SK-N-SH (cell line): ENCODE data around the gene RASGEF1C. TPM values are rescaled to one million over a fixed set of nuclear protein-coding genes. Genes with fewer than 3 reads are reported as not detected.
A peak's percentile ranks its signal among the peaks of the same experiment; 100 is the strongest.

ENCODE experiments used
- CTCF ChIA-PET: fragments of 300-600, 350-600 bp; formaldehyde crosslinking; extraction: SDS; loops from one replicate; lab custom pipeline; 2021; lab: Yijun Ruan, JAX
- POLR2A ChIA-PET: fragments of 350-600 bp; sonication (Branson Sonifier 250); formaldehyde crosslinking; extraction: SDS; loops from one replicate; lab custom pipeline; 2020; ENCODE audit warnings: antibody characterized with exemption, inconsistent platforms; lab: Yijun Ruan, JAX
- DNase-seq: peaks from one replicate; pipeline ENCODE4 v3.0.0; 2012
- H2AFZ ChIP-seq: fragments of 200-600 bp; sonication (generic); 2 replicates; pipeline ENCODE4 v1.8.1; 2016; ENCODE audit warnings: antibody characterized with exemption, mild to moderate bottlenecking, low read depth
- H3F3A ChIP-seq: fragments of 200-600 bp; sonication (generic); replicated peaks from 2 replicates; pipeline ENCODE3; 2016; ENCODE audit warnings: antibody characterized with exemption, mild to moderate bottlenecking; ENCODE audit not compliant: insufficient read depth
- H3K27ac ChIP-seq, 2 experiments: fragments of 200-500 bp in 1 of 2; fragments of 200-600 bp in 1 of 2; sonication (Bioruptor generic) in 1 of 2; sonication (generic), shearing (Covaris generic) in 1 of 2; 2 replicates each; pipeline versions ENCODE4 v1.5.1 to v1.6.1; 2014 to 2016; ENCODE audit warnings: low read depth in 2 of 2, inconsistent platforms in 1 of 2, low read length in 1 of 2, mild to moderate bottlenecking in 1 of 2, mixed read lengths in 1 of 2
- H3K27me3 ChIP-seq: fragments of 200-600 bp; sonication (generic), shearing (Covaris generic); 2 replicates; pipeline ENCODE4 v1.6.1; 2016; ENCODE audit warnings: mixed run types; ENCODE audit not compliant: insufficient read depth
- H3K36me3 ChIP-seq, 2 experiments: fragments of 200-500 bp in 1 of 2; fragments of 200-600 bp in 1 of 2; sonication (Bioruptor generic) in 1 of 2; sonication (generic) in 1 of 2; replicated peaks in 1 of 2; 2 replicates each; pipeline versions ENCODE3 to v1.5.1; 2014 to 2016; ENCODE audit warnings: low read length in 1 of 2, mild to moderate bottlenecking in 1 of 2; ENCODE audit not compliant: insufficient read depth in 2 of 2, control insufficient read depth in 1 of 2
- H3K4me1 ChIP-seq, 2 experiments: fragments of 200-500 bp in 1 of 2; fragments of 200-600 bp in 1 of 2; sonication (Bioruptor generic) in 1 of 2; sonication (generic), shearing (Covaris generic) in 1 of 2; 2 replicates each; pipeline versions ENCODE4 v1.5.1 to v1.6.1; 2014 to 2016; ENCODE audit warnings: low read depth in 1 of 2, low read length in 1 of 2, mixed run types in 1 of 2; ENCODE audit not compliant: insufficient read depth in 2 of 2, control insufficient read depth in 1 of 2
- H3K4me2 ChIP-seq: fragments of 200-600 bp; sonication (generic), shearing (Covaris generic); 2 replicates; pipeline ENCODE4 v1.6.1; 2017; ENCODE audit warnings: mixed run types
- H3K4me3 ChIP-seq, 2 experiments: fragments of 200-500 bp in 1 of 2; fragments of 200-600 bp in 1 of 2; sonication (Bioruptor generic) in 1 of 2; sonication (generic), shearing (Covaris generic) in 1 of 2; 2 replicates each; pipeline versions ENCODE4 v1.5.1 to v1.8.1; 2014 to 2016; ENCODE audit warnings: low read depth in 2 of 2, inconsistent platforms in 1 of 2, low read length in 1 of 2, mild to moderate bottlenecking in 1 of 2, mixed read lengths in 1 of 2, moderate library complexity in 1 of 2
- H3K79me2 ChIP-seq: fragments of 200-600 bp; sonication (generic); 2 replicates; pipeline ENCODE4 v1.8.1; 2017; ENCODE audit warnings: mild to moderate bottlenecking; ENCODE audit not compliant: insufficient read depth
- H3K9ac ChIP-seq: fragments of 200-600 bp; sonication (generic); 2 replicates; pipeline ENCODE4 v1.6.1; 2017; ENCODE audit warnings: mixed run types
- H3K9me2 ChIP-seq: fragments of 200-600 bp; sonication (generic); 2 replicates; pipeline ENCODE4 v1.6.1; 2017; ENCODE audit warnings: mixed run types
- H3K9me3 ChIP-seq: fragments of 200-600 bp; sonication (generic); 2 replicates; pipeline ENCODE4 v1.6.1; 2017; ENCODE audit warnings: mixed run types, mild to moderate bottlenecking, moderate library complexity
- H4K20me1 ChIP-seq: fragments of 200-600 bp; sonication (generic); 2 replicates; pipeline ENCODE4 v1.6.1; 2017; ENCODE audit warnings: mild to moderate bottlenecking, mixed run types; ENCODE audit not compliant: insufficient read depth
- CTCF ChIP-seq: fragments of 200-600 bp; sonication (generic); IDR thresholded peaks from 2 replicates; pipeline ENCODE4 v1.6.1; 2017; ENCODE audit warnings: antibody characterized with exemption, mild to moderate bottlenecking, moderate library complexity
- EP300 ChIP-seq, 2 experiments: IDR thresholded peaks; 2 replicates each; pipeline versions ENCODE4 v1.4.0 to v1.6.1; 2012; ENCODE audit warnings: borderline replicate concordance in 1 of 2, low read depth in 1 of 2, low read length in 1 of 2
- EZH2phosphoT487 ChIP-seq: fragments of 200-600 bp; sonication (generic); IDR thresholded peaks from 2 replicates; pipeline ENCODE4 v1.6.1; 2017; ENCODE audit warnings: low read depth, mixed run types, mild to moderate bottlenecking, antibody characterized with exemption, moderate library complexity, borderline replicate concordance
- FOSL2 ChIP-seq: IDR thresholded peaks from 2 replicates; pipeline ENCODE4 v1.4.0; 2012; ENCODE audit warnings: low read depth, mild to moderate bottlenecking, moderate library complexity, borderline replicate concordance
- FOXM1 ChIP-seq: IDR thresholded peaks from 2 replicates; pipeline ENCODE4 v1.4.0; 2012; ENCODE audit warnings: low read depth, mild to moderate bottlenecking
- JUND ChIP-seq: IDR thresholded peaks from 2 replicates; pipeline ENCODE4 v1.4.0; 2012
- MAX ChIP-seq: IDR thresholded peaks from 2 replicates; pipeline ENCODE4 v1.4.0; 2012; ENCODE audit warnings: low read depth
- MEF2A ChIP-seq: IDR thresholded peaks from 2 replicates; pipeline ENCODE4 v1.4.0; 2012; ENCODE audit warnings: low read depth, borderline replicate concordance
- MXI1 ChIP-seq: IDR thresholded peaks from 2 replicates; pipeline ENCODE4 v1.6.1; 2012; ENCODE audit warnings: mild to moderate bottlenecking, low read depth, low read length, improper control_type of control experiment
- NFIC ChIP-seq: IDR thresholded peaks from 2 replicates; pipeline ENCODE4 v1.4.0; 2012; ENCODE audit warnings: borderline replicate concordance
- PBX3 ChIP-seq: IDR thresholded peaks from 2 replicates; pipeline ENCODE4; 2012
- RAD21 ChIP-seq: IDR thresholded peaks from 2 replicates; pipeline ENCODE4 v1.6.1; 2012; ENCODE audit warnings: mild to moderate bottlenecking, low read length
- RCOR1 ChIP-seq: fragments of 150-350 bp; IDR thresholded peaks from 2 replicates; pipeline ENCODE4 v1.6.1; 2017; ENCODE audit warnings: antibody characterized with exemption, low read length
- RFX5 ChIP-seq: IDR thresholded peaks from 2 replicates; pipeline ENCODE4 v1.6.1; 2012; ENCODE audit warnings: mild to moderate bottlenecking, improper control_type of control experiment, low read length
- TAF1 ChIP-seq: IDR thresholded peaks from 2 replicates; pipeline ENCODE4 v1.6.1; 2012; ENCODE audit warnings: low read depth, mild to moderate bottlenecking, low read length, moderate library complexity, borderline replicate concordance
- TCF12 ChIP-seq: IDR thresholded peaks from 2 replicates; pipeline ENCODE4 v1.4.0; 2012
- WGBS: methylation state at CpG from one replicate; pipeline ENCODE4 v1.1.6; 2017; ENCODE audit warnings: low lambda C conversion rate; 5-methylcytosine and 5-hydroxymethylcytosine counted together
- polyA plus RNA-seq, 3 experiments: library from polyadenylated mRNA; depleted of rRNA; stranded (reverse); fragments of >200 nt; gene quantifications; 2 replicates each; pipeline ENCODE4 v1.2.3, GENCODE V29; 2012

Gene RASGEF1C
- polyA plus RNA-seq, 1 of the 3 experiments (the other 2 are of a cell fraction), result not detected

GRCh38 chr5:180208435-180209081 is 453 bp downstream of the RASGEF1C start:
- no peak overlapping the region for H3K27ac ChIP-seq
- 3% methylated on average over 24 of the region's 65 CpGs for WGBS
- H3K9ac ChIP-seq, result no peak overlapping the region
- CTCF ChIA-PET, result interaction anchor here (0.7 to 4.9 kb wide), 39 partner anchors 11 to 289 kb away, joined by 3 to 69 read pairs (median 6); no protein-coding TSS in a partner anchor
- peak overlapping the region; percentile 57; the same call in 1 of the 2 replicates for H3K4me2 ChIP-seq
- peak overlapping the region in 1 of 2 experiments; percentile 48; a peak in 3 of 4 replicates for H3K4me3 ChIP-seq
- DNase-seq, result peak; percentile 88
- no peaks in the 10 kb centered on the region for H4K20me1 ChIP-seq
- no peak overlapping the region for H2AFZ ChIP-seq
- H3K79me2 ChIP-seq, result no peaks in the 10 kb centered on the region
- H3K27me3 ChIP-seq, result no peaks in the 10 kb centered on the region; the same call in 1 of the 2 replicates
- no peaks in the 10 kb centered on the region for H3K9me3 ChIP-seq
- no peaks in the 10 kb centered on the region for H3F3A ChIP-seq
- POLR2A ChIA-PET, result no interaction called here
- peaks cover 0 to 19% of the 10 kb centered on the region in 2 experiments; a peak in 1 of 4 replicates for H3K4me1 ChIP-seq
- TF ChIP-seq MAX (no peak), EZH2phosphoT487 (no peak), CTCF (peak; percentile 15)
- no peaks in the 10 kb centered on the region for H3K9me2 ChIP-seq
- no peaks in the 10 kb centered on the region for H3K36me3 ChIP-seq

- no peak for TF ChIP-seq NFIC
- TF ChIP-seq, all 33 proteins: peak for 0
- Histone ChIP-seq H3K36me3 (no peaks in the 10 kb centered on the region), H3K9me3 (no peaks in the 10 kb centered on the region), H3K9me2 (no peaks in the 10 kb centered on the region), H3K27ac (no peak overlapping the region), H3F3A (no peaks in the 10 kb centered on the region), H3K79me2 (no peaks in the 10 kb centered on the region), H3K27me3 (no peaks in the 10 kb centered on the region; the same call in 1 of the 2 replicates), H4K20me1 (no peaks in the 10 kb centered on the region), H3K4me3 (peak overlapping the region in 1 of 2 experiments; percentile 48; a peak in 2 of 4 replicates), H3K4me2 (0 out of 2 replicates have a peak overlapping the region, but pooled peaks have one; percentile 57), H3K9ac (no peak overlapping the region), H2AFZ (no peak overlapping the region), H3K4me1 (peaks cover 0 to 17% of the 10 kb centered on the region in 2 experiments; a peak in 1 of 4 replicates)
- 37% methylated on average over 10 of the region's 14 CpGs for WGBS
- DNase-seq, result no peak
- ChIA-PET CTCF (interaction anchor here (0.7 to 4.9 kb wide), 29 partner anchors 10 to 289 kb away, joined by 3 to 69 read pairs (median 9); no protein-coding TSS in a partner anchor), POLR2A (no interaction called here)
Measured at GRCh38 chr5:180208038-180208434, 975 bp downstream of the RASGEF1C start.

- H3K9ac ChIP-seq, result no peak overlapping the region
- H3K27ac ChIP-seq, result no peak overlapping the region
- no peaks in the 10 kb centered on the region for H3K79me2 ChIP-seq
- H3K27me3 ChIP-seq, result no peaks in the 10 kb centered on the region; the same call in 1 of the 2 replicates
- H3K4me1 ChIP-seq, result peaks cover 0 to 12% of the 10 kb centered on the region in 2 experiments; a peak in 1 of 4 replicates
- no peaks in the 10 kb centered on the region for H4K20me1 ChIP-seq
- 94% methylated on average over 25 of the region's 25 CpGs for WGBS
- POLR2A ChIA-PET, result no interaction called here
- CTCF ChIA-PET, result interaction anchor here (1.2 to 4.9 kb wide), 13 partner anchors 22 to 121 kb away, joined by 3 to 69 read pairs (median 16); no protein-coding TSS in a partner anchor
- no peaks in the 10 kb centered on the region for H3F3A ChIP-seq
- DNase-seq, result no peak
- no peaks in the 10 kb centered on the region for H3K9me3 ChIP-seq
- no peak overlapping the region for H3K4me3 ChIP-seq
- no peaks in the 10 kb centered on the region for H3K9me2 ChIP-seq
- no peaks in the 10 kb centered on the region for H3K36me3 ChIP-seq
- H2AFZ ChIP-seq, result no peak overlapping the region
- H3K4me2 ChIP-seq, result no peak overlapping the region
- TF ChIP-seq NFIC, result no peak
- TF ChIP-seq TCF12, result no peak
- TF ChIP-seq MEF2A, result no peak
- TF ChIP-seq JUND, result no peak
- TF ChIP-seq FOXM1, result no peak
- TF ChIP-seq RCOR1, result no peak
- TF ChIP-seq PBX3, result no peak
- no peak for TF ChIP-seq MXI1
- no peak for TF ChIP-seq EZH2phosphoT487
- no peak for TF ChIP-seq MAX
- no peak for TF ChIP-seq EP300 (IDR thresholded peaks at IDR 0.05; ENCODE audit: borderline replicate concordance in 1 of 2, low read depth in 1 of 2, low read length in 1 of 2)
- TF ChIP-seq TAF1, result no peak
- no peak for TF ChIP-seq RFX5
- TF ChIP-seq FOSL2, result no peak
- TF ChIP-seq RAD21, result no peak
Measured at GRCh38 chr5:180207593-180207992, 1.4 kb downstream of the RASGEF1C start.
